GM19372 (cell line): ENCODE results near the gene ANKRD35.
"Not testable (repeated sequence)": the region's sequence is repeated elsewhere in the genome, so short reads cannot be mapped to it uniquely, and the experiment has no call there.

Experiments used
- ATAC-seq: cut with Tn5 transposase; IDR thresholded peaks from one replicate; pipeline ENCODE4 v1.9.1; 2021; ENCODE audit warnings: mild to moderate bottlenecking, low read depth, moderate library complexity; ENCODE audit not compliant: unreplicated experiment

Gene ANKRD35

DNA sequence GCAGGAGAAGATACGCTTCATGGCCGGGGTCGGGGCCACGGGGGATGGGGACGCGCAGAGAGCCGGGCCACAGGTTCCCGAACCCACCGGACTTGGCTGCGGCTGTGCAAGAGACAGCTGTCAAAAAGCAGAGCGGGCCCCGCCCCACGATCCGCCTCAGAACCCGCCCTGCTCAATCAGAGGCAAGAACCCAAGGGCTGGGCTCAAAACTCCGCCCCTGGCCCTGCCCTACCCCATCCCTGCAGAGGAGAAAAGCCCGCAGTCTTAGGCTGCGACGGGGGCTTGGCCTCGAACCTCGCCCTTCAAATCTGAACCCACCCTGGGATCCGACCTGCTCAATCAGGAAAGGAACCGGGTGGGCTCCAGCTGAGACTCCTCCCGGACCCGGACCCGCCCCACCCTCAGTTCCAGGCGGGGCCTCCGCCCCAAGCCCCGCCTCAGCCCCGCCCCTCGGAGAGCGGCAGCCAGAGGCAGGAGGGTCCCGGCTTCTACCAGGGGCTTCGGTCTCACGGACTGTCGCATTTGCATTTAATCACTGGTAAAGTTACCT, at the start of gene ANKRD35:
Gene ANKRD35 (minus strand): TSS at position 129 of the 550 bp plus-strand sequence. CDS start 108 bp downstream, at position 21.
- peak; percentile 99 for ATAC-seq

- ATAC-seq = not testable (repeated sequence)
Observed at GRCh38 chr1:145932522-145933009, 46.9 kb upstream of the ANKRD35 start.

- no peak for ATAC-seq
Observed at GRCh38 chr1:145927916-145928643, 42.4 kb upstream of the ANKRD35 start.

- ATAC-seq = peak; percentile 97
Observed at GRCh38 chr1:145927063-145927886, 41.6 kb upstream of the ANKRD35 start, which contains the start of gene RBM8A. RBM8A (minus strand) TSS chr1:145927484; CDS start chr1:145927426, 58 bp downstream.

- ATAC-seq = peak; percentile 4
Observed at GRCh38 chr1:145926686-145927062, 41.0 kb upstream of the ANKRD35 start.

- ATAC-seq = no peak
Observed at GRCh38 chr1:145922266-145922665, 36.6 kb upstream of the ANKRD35 start.

DNA sequence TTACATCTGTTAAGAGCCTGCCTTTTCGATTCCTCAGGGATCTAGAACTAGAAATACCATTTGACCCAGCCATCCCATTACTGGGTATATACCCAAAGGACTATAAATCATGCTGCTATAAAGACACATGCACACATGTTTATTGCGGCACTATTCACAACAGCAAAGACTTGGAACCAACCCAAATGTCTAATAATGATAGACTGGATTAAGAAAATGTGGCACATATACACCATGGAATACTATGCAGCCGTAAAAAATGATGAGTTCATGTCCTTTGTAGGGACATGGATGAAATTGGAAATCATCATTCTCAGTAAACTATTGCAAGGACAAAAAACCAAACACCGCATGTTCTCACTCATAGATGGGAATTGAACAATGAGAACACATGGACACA, 34.6 kb upstream of the ANKRD35 start:
- ATAC-seq = not testable (repeated sequence)

DNA sequence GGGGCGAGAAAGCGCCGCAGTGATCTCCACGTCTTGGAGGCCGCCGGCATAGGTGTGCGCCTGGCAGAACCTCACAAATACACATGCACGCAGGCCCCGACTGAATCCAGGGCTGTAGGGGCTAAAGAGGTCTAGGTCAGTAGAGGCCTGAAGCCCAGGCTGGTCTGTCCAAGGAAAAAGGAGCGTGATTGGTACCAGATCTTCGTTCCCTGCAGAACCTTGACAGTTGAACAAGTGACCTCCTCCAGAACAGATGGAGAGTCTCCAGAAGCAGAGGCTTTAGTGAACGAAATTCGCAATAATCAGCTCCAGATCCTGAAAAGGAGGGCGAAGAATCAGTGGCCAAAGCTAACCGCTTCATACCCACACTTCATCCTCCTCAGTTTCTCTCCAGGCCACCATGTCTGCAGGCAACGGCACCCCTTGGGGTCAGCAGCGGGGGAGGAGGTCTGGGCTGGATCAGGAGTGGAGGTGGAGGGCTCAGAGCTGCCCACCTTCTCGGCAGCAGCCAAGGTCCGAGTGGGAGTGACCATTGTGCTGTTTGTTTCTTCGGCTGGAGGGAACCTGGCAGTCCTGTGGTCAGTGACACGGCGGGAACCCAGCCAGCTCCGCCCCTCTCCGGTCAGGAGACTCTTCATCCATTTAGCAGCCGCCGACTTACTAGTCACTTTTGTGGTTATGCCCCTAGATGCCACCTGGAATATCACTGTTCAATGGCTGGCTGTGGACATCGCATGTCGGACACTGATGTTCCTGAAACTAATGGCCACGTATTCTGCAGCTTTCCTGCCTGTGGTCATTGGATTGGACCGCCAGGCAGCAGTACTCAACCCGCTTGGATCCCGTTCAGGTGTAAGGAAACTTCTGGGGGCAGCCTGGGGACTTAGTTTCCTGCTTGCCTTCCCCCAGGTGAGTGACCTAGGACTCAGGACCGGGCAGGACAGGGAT, 33.6 kb upstream of the ANKRD35 start:
- ATAC-seq = peak; percentile 6

DNA sequence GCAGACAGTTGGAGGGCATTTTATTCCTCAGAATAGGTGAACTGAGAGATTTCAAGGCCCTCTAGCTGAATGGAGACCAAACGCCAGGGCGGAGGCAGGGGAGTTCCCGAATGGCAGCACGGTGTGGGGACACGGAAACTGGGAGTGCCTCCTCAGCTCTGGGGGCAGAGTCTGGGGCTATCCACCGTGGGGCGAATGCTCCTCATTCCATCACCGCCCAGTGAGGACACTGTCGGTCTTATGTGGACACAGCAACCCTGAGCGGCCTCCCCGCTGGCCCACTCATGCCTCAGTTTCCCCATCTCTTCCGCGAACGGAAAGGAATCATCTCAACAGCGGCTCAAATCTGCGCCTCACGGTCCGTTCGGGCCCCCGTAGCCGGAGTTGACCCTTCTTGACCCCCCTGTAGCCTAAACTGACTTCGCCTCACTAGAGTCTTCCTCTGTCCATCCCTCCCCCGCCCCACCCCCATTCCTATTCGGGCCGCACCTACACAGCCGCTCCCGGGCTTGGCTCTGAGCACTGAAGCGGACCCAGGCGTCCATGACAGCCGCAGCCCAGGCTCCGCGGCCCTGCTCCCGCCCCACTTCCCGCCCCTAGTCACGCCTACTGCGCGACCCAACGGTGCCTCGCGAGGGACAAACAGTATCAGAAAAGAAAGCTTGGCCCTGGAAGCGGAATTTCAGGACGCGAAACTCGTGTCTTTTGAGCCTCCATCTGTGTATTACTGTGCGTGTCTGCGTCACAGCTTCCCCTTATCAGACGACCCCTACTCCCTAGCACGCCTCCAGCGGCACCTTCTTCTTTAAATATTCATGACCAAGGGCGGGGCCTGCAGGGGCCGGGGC, 32.7 kb upstream of the ANKRD35 start, which contains the start of gene PEX11B:
Gene PEX11B (minus strand): TSS at position 574 of the 848 bp plus-strand sequence. CDS start 29 bp downstream, at position 545.
- ATAC-seq = peak; percentile 87

DNA sequence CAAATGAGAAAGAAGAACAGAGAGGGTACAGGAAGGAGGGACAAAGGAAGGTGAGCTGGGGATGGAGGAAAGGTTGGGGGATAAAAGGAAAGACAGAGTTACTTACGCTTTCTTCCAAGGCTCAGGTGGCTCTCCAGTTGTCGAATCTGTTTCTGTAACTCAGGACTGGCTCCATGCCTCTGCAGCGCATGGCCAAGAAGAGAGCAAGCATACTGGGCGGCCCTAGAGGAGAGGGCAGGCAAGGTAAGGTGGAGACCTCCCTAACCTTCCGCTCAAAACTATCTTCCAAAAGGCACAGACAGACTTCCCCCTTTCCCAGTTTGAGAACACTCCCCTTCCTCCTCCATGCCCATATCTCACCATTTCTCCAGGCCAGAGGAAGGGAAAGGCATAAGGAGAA, 31.9 kb upstream of the ANKRD35 start:
- ATAC-seq = no peak

- ATAC-seq = no peak
Observed at GRCh38 chr1:145916745-145917144, 31.1 kb upstream of the ANKRD35 start.

GRCh38 chr1:145912128-145912641, 26.5 kb upstream of the ANKRD35 start:
- no peak for ATAC-seq

- no peak for ATAC-seq
Observed at GRCh38 chr1:145908653-145909052, 23.0 kb upstream of the ANKRD35 start.

DNA sequence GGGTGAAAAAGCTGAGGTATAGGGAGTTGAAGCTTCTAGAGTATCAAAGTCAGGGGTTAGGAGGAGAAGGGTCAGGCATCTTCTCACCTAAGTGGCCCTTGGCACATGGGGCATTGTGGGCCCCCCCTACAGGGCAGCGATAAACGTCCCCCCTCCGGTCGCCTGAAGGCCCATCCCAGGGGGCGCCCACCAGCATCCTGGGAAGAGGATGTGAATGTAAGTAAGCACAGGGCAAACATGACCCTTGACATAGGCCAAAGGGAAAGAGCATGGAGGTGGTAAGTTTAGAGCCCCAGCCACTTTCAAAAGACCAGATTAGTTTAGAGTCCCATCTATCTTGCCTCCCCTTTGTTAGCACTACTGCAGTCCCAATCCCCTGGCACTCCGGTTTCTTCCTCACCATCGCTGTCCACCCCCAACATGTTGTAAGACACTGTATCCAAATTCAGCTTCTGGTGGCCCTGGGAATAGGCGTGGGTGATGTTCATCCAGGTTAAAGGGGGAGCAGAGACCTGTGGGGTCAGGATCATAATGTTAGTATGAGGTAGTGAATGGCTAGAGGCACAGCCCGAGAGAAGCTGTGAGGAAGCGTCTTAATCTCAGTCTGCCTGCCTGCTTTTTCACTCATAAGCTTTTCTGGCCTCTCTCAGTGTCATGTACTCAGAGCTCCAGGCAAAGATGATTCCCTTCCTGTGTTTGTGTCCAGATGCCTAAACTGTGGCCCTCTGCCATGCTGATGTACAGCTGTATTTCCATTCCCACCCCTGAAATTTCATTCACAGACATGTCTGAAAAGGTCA, 21.5 kb upstream of the ANKRD35 start:
- no peak for ATAC-seq

- no peak for ATAC-seq
Observed at GRCh38 chr1:145901312-145902021, 15.8 kb upstream of the ANKRD35 start.

- ATAC-seq = no peak
Observed at GRCh38 chr1:145898756-145899155, 13.1 kb upstream of the ANKRD35 start.

DNA sequence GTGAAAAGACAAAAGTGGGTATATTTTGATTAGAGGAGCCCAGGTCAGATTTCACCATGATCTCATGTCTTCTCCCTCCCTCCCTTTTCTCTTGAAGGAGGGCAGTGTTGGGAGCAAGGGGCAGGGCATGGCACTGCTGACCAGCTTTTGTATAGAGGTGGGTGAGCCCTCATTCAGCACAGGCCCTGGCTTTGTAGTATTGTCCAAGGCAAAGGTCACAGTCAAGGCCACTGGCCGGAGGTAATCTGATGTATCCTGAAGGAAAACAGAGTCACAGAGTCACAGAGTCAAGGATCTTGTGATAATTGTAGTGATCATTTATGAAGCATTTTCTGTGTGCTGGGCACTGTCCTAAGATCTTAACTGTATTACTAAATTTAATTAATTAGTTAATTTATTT, 12.3 kb upstream of the ANKRD35 start:
- ATAC-seq = no peak
